WERI-Rb-1 (cell line): ENCODE measurements around the gene KIF1A.

Experiments
- DNase-seq: peaks from one replicate; pipeline ENCODE4 v3.0.0-alpha.2; 2020
- H3K27ac ChIP-seq: fragments of 250-450 bp; sonication (Bioruptor Pico); 2 replicates; pipeline ENCODE4 v1.5.1; 2020; ENCODE audit warnings: mild to moderate bottlenecking, moderate library complexity
- H3K27me3 ChIP-seq: fragments of 250-450 bp; sonication (Bioruptor Pico); 2 replicates; pipeline ENCODE4 v1.5.1; 2021; ENCODE audit warnings: mild to moderate bottlenecking, low read depth, moderate library complexity; ENCODE audit not compliant: insufficient read depth, severe bottlenecking
- H3K36me3 ChIP-seq: fragments of 250-450 bp; sonication (Bioruptor Pico); 2 replicates; pipeline ENCODE4 v1.5.1; 2020; ENCODE audit warnings: mild to moderate bottlenecking, moderate library complexity
- H3K4me3 ChIP-seq: 2 replicates; pipeline ENCODE4 v1.5.1; 2011; ENCODE audit warnings: low read depth, mild to moderate bottlenecking, control low read depth, low read length
- H3K9me3 ChIP-seq: fragments of 250-450 bp; sonication (Bioruptor Pico); 2 replicates; pipeline ENCODE4 v1.5.1; 2021; ENCODE audit warnings: mild to moderate bottlenecking, moderate library complexity; ENCODE audit not compliant: severe bottlenecking
- TF ChIP-seq, protein P1 (sequence below): IDR thresholded peaks from 2 replicates; pipeline ENCODE4 v1.5.1; 2011; ENCODE audit warnings: low read depth, mild to moderate bottlenecking, control low read depth, inconsistent platforms, low read length

Gene KIF1A

DNA sequence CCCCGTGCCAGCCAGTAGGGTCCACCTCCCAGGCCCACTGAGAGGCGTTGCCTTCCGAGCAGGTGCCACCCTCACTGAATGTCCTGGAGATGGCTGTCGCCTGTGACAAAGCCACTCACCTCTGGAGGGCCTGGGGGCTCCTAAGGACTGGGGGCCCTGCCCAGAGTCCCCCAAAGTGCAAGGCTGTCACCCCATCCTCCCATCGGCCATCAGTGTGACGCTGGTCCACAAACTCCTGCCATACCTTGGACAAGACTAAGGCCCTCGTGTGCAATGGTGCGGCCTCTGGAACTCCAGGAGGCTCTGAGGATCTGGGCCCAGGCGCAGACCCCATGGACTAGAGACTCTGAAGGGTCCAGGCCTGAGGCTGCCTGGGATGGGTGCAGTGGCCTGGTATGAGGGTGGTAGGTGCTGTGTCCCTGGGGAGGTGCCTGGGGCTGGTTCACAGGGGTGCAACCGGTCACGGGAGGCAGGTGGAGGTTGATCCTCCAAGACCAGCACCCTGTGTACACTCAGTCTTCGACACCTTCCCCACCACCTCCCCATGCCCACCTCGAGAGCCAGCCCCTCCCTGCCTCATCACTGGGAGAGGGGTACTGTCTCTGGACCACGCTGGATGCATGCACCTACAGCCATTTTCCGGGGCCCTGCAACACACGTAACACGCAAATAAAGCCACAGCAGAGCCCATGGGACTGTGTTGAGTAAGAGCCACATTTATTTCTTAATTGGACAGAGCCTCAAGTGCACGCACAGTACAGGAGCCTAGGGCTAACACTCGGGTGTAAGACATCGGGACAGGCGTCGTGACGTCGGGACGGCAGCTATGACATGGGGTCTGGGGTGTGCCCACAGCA is 106.7 kb downstream of the KIF1A start:
- H3K27me3 ChIP-seq, result no peaks in the 10 kb centered on the region
- H3K9me3 ChIP-seq, result no peaks in the 10 kb centered on the region
- 0 out of 2 replicates have a peak overlapping the region, but pooled peaks have one; percentile 18 for H3K27ac ChIP-seq
- no peak overlapping the region for H3K4me3 ChIP-seq
- no peak for DNase-seq
- H3K36me3 ChIP-seq, result peaks cover 36% of the 10 kb centered on the region
- TF ChIP-seq, protein P1, sequence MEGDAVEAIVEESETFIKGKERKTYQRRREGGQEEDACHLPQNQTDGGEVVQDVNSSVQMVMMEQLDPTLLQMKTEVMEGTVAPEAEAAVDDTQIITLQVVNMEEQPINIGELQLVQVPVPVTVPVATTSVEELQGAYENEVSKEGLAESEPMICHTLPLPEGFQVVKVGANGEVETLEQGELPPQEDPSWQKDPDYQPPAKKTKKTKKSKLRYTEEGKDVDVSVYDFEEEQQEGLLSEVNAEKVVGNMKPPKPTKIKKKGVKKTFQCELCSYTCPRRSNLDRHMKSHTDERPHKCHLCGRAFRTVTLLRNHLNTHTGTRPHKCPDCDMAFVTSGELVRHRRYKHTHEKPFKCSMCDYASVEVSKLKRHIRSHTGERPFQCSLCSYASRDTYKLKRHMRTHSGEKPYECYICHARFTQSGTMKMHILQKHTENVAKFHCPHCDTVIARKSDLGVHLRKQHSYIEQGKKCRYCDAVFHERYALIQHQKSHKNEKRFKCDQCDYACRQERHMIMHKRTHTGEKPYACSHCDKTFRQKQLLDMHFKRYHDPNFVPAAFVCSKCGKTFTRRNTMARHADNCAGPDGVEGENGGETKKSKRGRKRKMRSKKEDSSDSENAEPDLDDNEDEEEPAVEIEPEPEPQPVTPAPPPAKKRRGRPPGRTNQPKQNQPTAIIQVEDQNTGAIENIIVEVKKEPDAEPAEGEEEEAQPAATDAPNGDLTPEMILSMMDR, result no peak

GRCh38 chr2:240712121-240712520 is 107.9 kb downstream of the KIF1A start:
- H3K9me3 ChIP-seq, result no peaks in the 10 kb centered on the region
- no peak for DNase-seq
- H3K36me3 ChIP-seq, result peaks cover 24% of the 10 kb centered on the region
- no peak overlapping the region for H3K27ac ChIP-seq
- no peaks in the 10 kb centered on the region for H3K27me3 ChIP-seq
- no peak overlapping the region for H3K4me3 ChIP-seq
- TF ChIP-seq, protein P1, result no peak

DNA sequence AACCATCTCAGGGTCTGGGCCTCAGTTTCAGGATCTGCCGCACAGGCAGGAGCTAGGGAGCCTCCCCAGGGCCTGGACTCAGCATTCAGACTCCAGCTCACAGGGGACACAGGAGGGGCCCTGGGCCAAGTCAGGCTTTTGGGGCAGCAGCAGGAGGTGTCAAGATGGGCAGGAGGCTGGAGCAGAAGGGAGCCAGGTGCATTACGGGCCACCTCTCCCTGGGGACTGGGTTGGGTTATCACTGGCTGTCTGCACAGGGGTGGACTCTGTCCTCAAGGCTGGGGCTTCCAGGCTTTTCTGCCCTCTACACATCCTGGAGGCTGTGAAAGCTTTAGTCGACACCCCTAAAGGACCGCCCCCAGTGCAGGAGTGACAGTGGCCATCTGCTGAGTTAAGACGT is 108.3 kb downstream of the KIF1A start:
- TF ChIP-seq, protein P1, result no peak
- Histone ChIP-seq H3K9me3 (no peaks in the 10 kb centered on the region), H3K27ac (no peak overlapping the region), H3K36me3 (peaks cover 20% of the 10 kb centered on the region), H3K4me3 (no peak overlapping the region), H3K27me3 (no peaks in the 10 kb centered on the region)
- peak; percentile 62 for DNase-seq

DNA sequence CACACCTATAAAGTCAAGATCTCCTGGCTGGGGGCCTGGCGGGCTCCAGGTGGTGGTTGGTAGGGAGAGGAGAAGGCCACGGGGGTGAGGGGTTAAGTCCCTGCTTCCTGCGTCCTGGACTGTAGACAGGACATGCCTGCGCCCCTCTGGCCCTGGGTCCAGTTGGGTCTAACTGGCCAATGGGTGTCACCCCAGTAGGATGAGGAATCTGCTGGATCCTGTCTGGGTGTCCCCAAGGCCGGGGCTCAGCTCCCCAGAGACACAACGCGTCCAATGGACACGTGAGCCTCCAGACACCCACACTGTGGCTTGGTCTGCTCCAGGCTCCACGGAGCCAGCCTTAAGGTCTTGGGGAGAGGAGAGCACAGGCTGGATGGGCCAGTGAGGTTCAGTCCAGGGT is 108.7 kb downstream of the KIF1A start:
- no peak overlapping the region for H3K27ac ChIP-seq
- DNase-seq, result no peak
- H3K9me3 ChIP-seq, result no peaks in the 10 kb centered on the region
- no peaks in the 10 kb centered on the region for H3K27me3 ChIP-seq
- TF ChIP-seq, protein P1, result no peak
- peaks cover 17% of the 10 kb centered on the region for H3K36me3 ChIP-seq
- H3K4me3 ChIP-seq, result no peak overlapping the region

DNA sequence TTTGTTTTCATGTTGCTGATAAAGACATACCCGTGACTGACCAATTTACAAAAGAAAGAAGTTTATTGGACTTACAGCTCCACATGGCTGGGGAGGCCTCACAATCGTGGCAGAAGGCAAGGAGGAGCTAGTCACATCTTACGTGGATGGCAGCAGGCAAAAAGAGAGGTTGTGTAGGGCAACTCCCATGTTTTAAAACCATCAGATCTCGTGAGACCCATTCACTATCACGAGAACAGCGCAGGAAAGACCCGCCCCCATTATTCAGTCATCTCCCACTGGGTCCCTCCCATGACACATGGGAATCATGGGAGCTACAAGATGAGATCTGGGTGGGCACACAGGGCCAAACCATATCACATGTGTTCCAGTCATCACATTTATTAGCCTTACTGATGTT is 111.6 kb downstream of the KIF1A start:
- TF ChIP-seq, protein P1, result no peak
- H3K9me3 ChIP-seq, result no peaks in the 10 kb centered on the region
- DNase-seq, result no peak
- H3K27ac ChIP-seq, result no peak overlapping the region
- no peak overlapping the region for H3K4me3 ChIP-seq
- H3K27me3 ChIP-seq, result no peaks in the 10 kb centered on the region
- no peaks in the 10 kb centered on the region for H3K36me3 ChIP-seq
